Keratinocyte (primary cell): ENCODE measurements around the gene TEX51. TPM values are rescaled to one million over a fixed set of nuclear protein-coding genes. Genes with fewer than 3 reads are reported as not detected.

Experiments used
- DNase-seq: peaks from one replicate; pipeline ENCODE4 v3.0.0-alpha.2; 2011; ENCODE audit warnings: low read depth, missing footprints, low spot score
- FAIRE-seq: peaks from 2 replicates; lab custom pipeline; 2011; peaks lifted over from hg19 to GRCh38; lab: Jason Lieb, UNC
- H2AFZ ChIP-seq: 2 replicates; pipeline ENCODE4 v1.6.0; 2012; ENCODE audit warnings: low read length, control low read depth, inconsistent platforms; ENCODE audit not compliant: control insufficient read depth
- H3K27ac ChIP-seq: 2 replicates; pipeline ENCODE4 v1.5.1; 2011; ENCODE audit warnings: low read length; ENCODE audit not compliant: control insufficient read depth, insufficient read depth
- H3K27me3 ChIP-seq: 3 replicates; pipeline ENCODE4 v1.6.0; 2011; ENCODE audit warnings: low read length; ENCODE audit not compliant: control insufficient read depth, insufficient read depth; ENCODE audit errors: extremely low read depth
- H3K36me3 ChIP-seq, 2 experiments: 2 replicates in 1 of 2; 3 replicates in 1 of 2; pipeline ENCODE4 v1.5.1; 2011; ENCODE audit warnings: low read length in 2 of 2, mild to moderate bottlenecking in 1 of 2; ENCODE audit not compliant: control insufficient read depth in 2 of 2, insufficient read depth in 2 of 2; ENCODE audit errors: extremely low read depth in 1 of 2
- H3K4me1 ChIP-seq: 3 replicates; pipeline ENCODE4 v1.5.1; 2011; ENCODE audit warnings: low read length; ENCODE audit not compliant: control insufficient read depth, insufficient read depth; ENCODE audit errors: extremely low read depth
- H3K4me2 ChIP-seq: 3 replicates; pipeline ENCODE4 v1.6.0; 2011; ENCODE audit warnings: low read depth, low read length; ENCODE audit not compliant: control insufficient read depth, insufficient read depth; ENCODE audit errors: extremely low read depth
- H3K4me3 ChIP-seq, 3 experiments: fragments of 200-600 bp in 1 of 3; sonication (generic) in 1 of 3; 2 replicates in 2 of 3; 3 replicates in 1 of 3; pipeline ENCODE4 v1.5.1; 2011 to 2016; ENCODE audit warnings: low read length in 3 of 3, mild to moderate bottlenecking in 3 of 3, control low read depth in 2 of 3, inconsistent platforms in 1 of 3, low read depth in 1 of 3, mixed read lengths in 1 of 3, mixed run types in 1 of 3, moderate library complexity in 1 of 3; ENCODE audit not compliant: control insufficient read depth in 2 of 3, insufficient read depth in 2 of 3; ENCODE audit errors: extremely low read depth in 1 of 3
- H3K79me2 ChIP-seq: 2 replicates; pipeline ENCODE4 v1.6.0; 2012; ENCODE audit warnings: low read length; ENCODE audit not compliant: control insufficient read depth, insufficient read depth
- H3K9ac ChIP-seq: 3 replicates; pipeline ENCODE4 v1.6.0; 2011; ENCODE audit warnings: low read length; ENCODE audit not compliant: control insufficient read depth, insufficient read depth; ENCODE audit errors: extremely low read depth
- H3K9me1 ChIP-seq: 3 replicates; pipeline ENCODE4 v1.6.0; 2011; ENCODE audit warnings: low read length; ENCODE audit not compliant: control insufficient read depth, insufficient read depth; ENCODE audit errors: extremely low read depth
- H3K9me3 ChIP-seq: 2 replicates; pipeline ENCODE4 v1.5.1; 2012; ENCODE audit warnings: low read depth, low read length; ENCODE audit not compliant: control insufficient read depth
- H4K20me1 ChIP-seq: 3 replicates; pipeline ENCODE4 v1.6.0; 2011; ENCODE audit warnings: low read length; ENCODE audit not compliant: control insufficient read depth, insufficient read depth; ENCODE audit errors: extremely low read depth
- EZH2 ChIP-seq: IDR thresholded peaks from one replicate; pipeline ENCODE4 v1.6.1; 2012; ENCODE audit warnings: inconsistent platforms, mild to moderate bottlenecking, low read length, moderate library complexity
- dilution Hi-C: fragments of 300-500 bp; cut with MboI; formaldehyde crosslinking; loops from one replicate; pipeline ENCODE4 v1.7.0; 2020; ENCODE audit warnings: low sequenced_read_pairs; ENCODE audit not compliant: extremely low pct_ligation_motif_present
- polyA plus RNA-seq, 5 experiments: library from polyadenylated mRNA; depleted of rRNA in 3 of 5; stranded (reverse) in 3 of 5; stranded (forward) in 1 of 5; unstranded in 1 of 5; fragments of >200 nt; gene quantifications; 1 replicate in 1 of 5; 2 replicates in 3 of 5; 3 replicates in 1 of 5; pipeline versions ENCODE4 v1.2.1 to v1.2.3, GENCODE V29; 2011 to 2012; ENCODE audit warnings: missing spikeins in 2 of 5, low read depth in 1 of 5, low replicate concordance in 1 of 5
- TF ChIP-seq, protein P1 (sequence below), 3 experiments: IDR thresholded peaks in 1 of 3; conservative IDR thresholded peaks in 1 of 3; optimal IDR thresholded peaks in 1 of 3; 2 replicates in 2 of 3; 3 replicates in 1 of 3; pipeline versions ENCODE3 to v1.5.1; 2011; ENCODE audit warnings: low read length in 3 of 3, mild to moderate bottlenecking in 3 of 3, moderate library complexity in 2 of 3, control low read depth in 1 of 3, inconsistent platforms in 1 of 3; ENCODE audit not compliant: insufficient read depth in 2 of 3; ENCODE audit errors: extremely low read depth in 1 of 3

The TEX51 gene
- polyA plus RNA-seq, 1 donor (not counting 4 experiments of a cell fraction or from before 2014, with no cell fraction given), result not detected

DNA sequence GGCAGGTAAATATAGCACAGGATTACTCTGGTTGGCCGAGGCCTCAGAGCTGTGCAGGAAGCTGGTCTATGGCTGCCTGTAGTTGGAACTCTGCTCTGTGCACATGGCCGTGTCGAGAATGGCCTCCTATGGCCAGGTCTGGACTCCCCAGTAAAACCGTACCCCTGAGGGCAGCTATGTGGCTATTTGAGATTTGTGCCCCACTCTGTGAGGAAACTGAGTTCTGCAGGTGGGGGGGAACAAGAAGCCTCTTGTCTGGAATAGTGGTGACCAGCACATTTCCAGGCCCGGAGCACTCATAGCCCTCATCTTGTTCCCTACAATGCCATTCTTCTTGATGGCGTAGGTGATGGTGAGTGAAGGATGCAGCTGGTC, 15.0 kb upstream of the TEX51 start:
- H3K4me1 ChIP-seq, result no peaks in the 10 kb centered on the region
- no peak overlapping the region for H3K4me2 ChIP-seq
- no peaks in the 10 kb centered on the region for H3K27me3 ChIP-seq
- H3K9me1 ChIP-seq, result no peaks in the 10 kb centered on the region
- no peaks in the 10 kb centered on the region for H3K79me2 ChIP-seq
- dilution Hi-C loops, result no loop called here
- no peak for FAIRE-seq
- no peak for DNase-seq
- peaks cover 3% of the 10 kb centered on the region for H3K9me3 ChIP-seq
- no peaks in the 10 kb centered on the region for H4K20me1 ChIP-seq
- no peak overlapping the region for H3K4me3 ChIP-seq
- no peak overlapping the region for H2AFZ ChIP-seq
- TF ChIP-seq, protein P1, sequence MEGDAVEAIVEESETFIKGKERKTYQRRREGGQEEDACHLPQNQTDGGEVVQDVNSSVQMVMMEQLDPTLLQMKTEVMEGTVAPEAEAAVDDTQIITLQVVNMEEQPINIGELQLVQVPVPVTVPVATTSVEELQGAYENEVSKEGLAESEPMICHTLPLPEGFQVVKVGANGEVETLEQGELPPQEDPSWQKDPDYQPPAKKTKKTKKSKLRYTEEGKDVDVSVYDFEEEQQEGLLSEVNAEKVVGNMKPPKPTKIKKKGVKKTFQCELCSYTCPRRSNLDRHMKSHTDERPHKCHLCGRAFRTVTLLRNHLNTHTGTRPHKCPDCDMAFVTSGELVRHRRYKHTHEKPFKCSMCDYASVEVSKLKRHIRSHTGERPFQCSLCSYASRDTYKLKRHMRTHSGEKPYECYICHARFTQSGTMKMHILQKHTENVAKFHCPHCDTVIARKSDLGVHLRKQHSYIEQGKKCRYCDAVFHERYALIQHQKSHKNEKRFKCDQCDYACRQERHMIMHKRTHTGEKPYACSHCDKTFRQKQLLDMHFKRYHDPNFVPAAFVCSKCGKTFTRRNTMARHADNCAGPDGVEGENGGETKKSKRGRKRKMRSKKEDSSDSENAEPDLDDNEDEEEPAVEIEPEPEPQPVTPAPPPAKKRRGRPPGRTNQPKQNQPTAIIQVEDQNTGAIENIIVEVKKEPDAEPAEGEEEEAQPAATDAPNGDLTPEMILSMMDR (optimal IDR thresholded peaks at IDR 0.05 in 1 of 3, IDR thresholded peaks at IDR 0.05 in 1 of 3, conservative IDR thresholded peaks at IDR 0.05 in 1 of 3; ENCODE audit: extremely low read depth in 1 of 3, insufficient read depth in 2 of 3, low read length in 3 of 3), result no peak
- no peak for TF ChIP-seq EZH2
- H3K36me3 ChIP-seq, result no peaks in the 10 kb centered on the region
- H3K9ac ChIP-seq, result no peak overlapping the region
- no peak overlapping the region for H3K27ac ChIP-seq

DNA sequence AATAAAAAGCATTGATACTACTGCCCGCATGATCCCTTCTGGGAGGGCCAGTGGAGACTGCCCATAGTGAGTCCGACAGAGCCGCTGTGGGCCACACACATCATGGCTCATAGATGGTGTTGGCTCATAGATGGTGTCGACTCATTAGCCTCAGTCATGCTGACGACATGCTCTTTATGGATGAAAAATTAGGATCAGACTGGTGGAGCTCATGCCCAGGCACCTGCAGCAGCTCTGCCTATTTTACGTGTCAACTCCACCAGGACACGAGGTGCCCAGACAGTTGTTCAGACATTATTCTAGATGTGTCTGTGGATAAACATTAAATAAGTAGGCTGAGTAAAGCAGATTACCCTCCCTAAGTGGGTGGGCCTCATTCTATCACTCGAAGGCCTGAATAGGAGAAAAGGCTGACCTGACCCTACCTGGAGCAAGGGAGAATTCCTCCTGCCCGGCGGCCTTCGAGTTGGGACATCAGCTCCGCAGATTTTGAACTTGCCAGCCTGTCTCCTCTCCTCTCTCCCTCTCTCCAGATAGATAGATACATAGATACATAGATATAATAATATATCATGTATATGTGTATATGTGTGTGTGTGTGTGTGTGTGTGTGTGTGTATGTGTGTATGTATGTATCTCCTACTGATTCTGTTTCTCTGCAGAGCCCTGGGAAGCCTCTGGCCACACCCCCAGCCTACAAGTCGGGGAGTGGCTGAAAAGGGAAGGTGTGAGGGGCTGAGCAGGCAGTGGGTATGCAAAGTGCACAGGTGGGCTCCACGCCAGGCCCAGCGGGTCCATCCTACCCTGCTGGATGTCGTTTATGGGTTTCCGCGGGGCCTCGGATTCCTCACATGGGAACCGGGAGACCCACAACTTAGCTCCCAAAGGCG, 13.6 kb upstream of the TEX51 start:
- H3K36me3 ChIP-seq, result no peaks in the 10 kb centered on the region
- FAIRE-seq (no peak), DNase-seq (no peak)
- no peaks in the 10 kb centered on the region for H3K27me3 ChIP-seq
- H3K4me1 ChIP-seq, result no peaks in the 10 kb centered on the region
- dilution Hi-C loops, result no loop called here
- H3K9ac ChIP-seq, result no peak overlapping the region
- no peaks in the 10 kb centered on the region for H4K20me1 ChIP-seq
- H2AFZ ChIP-seq, result no peak overlapping the region
- H3K4me3 ChIP-seq, result no peak overlapping the region
- H3K4me2 ChIP-seq, result no peak overlapping the region
- no peaks in the 10 kb centered on the region for H3K79me2 ChIP-seq
- no peaks in the 10 kb centered on the region for H3K9me1 ChIP-seq
- TF ChIP-seq EZH2, result no peak
- TF ChIP-seq, protein P1 (optimal IDR thresholded peaks at IDR 0.05 in 1 of 3, IDR thresholded peaks at IDR 0.05 in 1 of 3, conservative IDR thresholded peaks at IDR 0.05 in 1 of 3; ENCODE audit: extremely low read depth in 1 of 3, insufficient read depth in 2 of 3, low read length in 3 of 3), result no peak
- H3K27ac ChIP-seq, result no peak overlapping the region
- no peaks in the 10 kb centered on the region for H3K9me3 ChIP-seq
